SK-N-SH treated with all-trans-retinoic acid at 6 μM for 48 hours (cell line): ENCODE measurements around the gene CENPL.

ENCODE experiments used
- CSDC2 ChIP-seq: fragments of 250-450 bp; sonication (Bioruptor Pico); IDR thresholded peaks from 2 replicates; pipeline ENCODE4 v1.5.0; 2020; ENCODE audit warnings: mild to moderate bottlenecking, moderate library complexity
- GLIS3 ChIP-seq: fragments of 250-450 bp; sonication (Bioruptor Pico); IDR thresholded peaks from 2 replicates; pipeline ENCODE4 v1.5.0; 2020; ENCODE audit warnings: mild to moderate bottlenecking, moderate library complexity
- PATZ1 ChIP-seq: fragments of 250-450 bp; sonication (Bioruptor Pico); IDR thresholded peaks from 2 replicates; pipeline ENCODE4 v1.8.0; 2020; ENCODE audit warnings: mild to moderate bottlenecking, moderate library complexity, borderline replicate concordance
- PPARA ChIP-seq: fragments of 250-450 bp; sonication (Bioruptor Pico); IDR thresholded peaks from 2 replicates; pipeline ENCODE4 v1.5.0; 2020; ENCODE audit warnings: mild to moderate bottlenecking, borderline replicate concordance
- TSHZ2 ChIP-seq: fragments of 250-450 bp; sonication (Bioruptor Pico); IDR thresholded peaks from 2 replicates; pipeline ENCODE4 v1.5.0; 2020; ENCODE audit warnings: mild to moderate bottlenecking, moderate library complexity
- ZFP30 ChIP-seq: fragments of 450-650 bp; formaldehyde crosslinking; IDR thresholded peaks from 2 replicates; pipeline ENCODE4 v1.5.0; 2022; ENCODE audit warnings: mild to moderate bottlenecking, moderate library complexity
- ZNF8 ChIP-seq: fragments of 450-650 bp; formaldehyde crosslinking; IDR thresholded peaks from 2 replicates; pipeline ENCODE4 v1.5.0; 2020; ENCODE audit warnings: mild to moderate bottlenecking, moderate library complexity

- no peak for TF ChIP-seq GLIS3 (CRISPR knock-in tag)
- TF ChIP-seq PATZ1 (CRISPR knock-in tag): no peak
- no peak for TF ChIP-seq ZFP30
- no peak for TF ChIP-seq CSDC2 (CRISPR knock-in tag)
- no peak for TF ChIP-seq ZNF8 (CRISPR knock-in tag)
- TF ChIP-seq TSHZ2 (CRISPR knock-in tag): no peak
- TF ChIP-seq PPARA (CRISPR knock-in tag): no peak
These were observed 42.6 kb upstream of the CENPL start for GRCh38 chr1:173867141-173867752.
